ENCODE data around the gene COMMD9. TPM values are rescaled to one million over a fixed set of nuclear protein-coding genes. Genes with fewer than 3 reads are reported as not detected.

COMMD9 gene
- total and polyA plus RNA-seq, 10 of the 15 experiments (the other 5 are each of a cell fraction or from before 2014, with no cell fraction given), result 31.4 to 119 (median 56.2) TPM

- TF ChIP-seq MYC (IDR thresholded peaks at IDR 0.05; ENCODE audit: insufficient read depth, insufficient read length, insufficient replicate concordance, low read length, severe bottlenecking), result no peak
- TF ChIP-seq, protein P1, sequence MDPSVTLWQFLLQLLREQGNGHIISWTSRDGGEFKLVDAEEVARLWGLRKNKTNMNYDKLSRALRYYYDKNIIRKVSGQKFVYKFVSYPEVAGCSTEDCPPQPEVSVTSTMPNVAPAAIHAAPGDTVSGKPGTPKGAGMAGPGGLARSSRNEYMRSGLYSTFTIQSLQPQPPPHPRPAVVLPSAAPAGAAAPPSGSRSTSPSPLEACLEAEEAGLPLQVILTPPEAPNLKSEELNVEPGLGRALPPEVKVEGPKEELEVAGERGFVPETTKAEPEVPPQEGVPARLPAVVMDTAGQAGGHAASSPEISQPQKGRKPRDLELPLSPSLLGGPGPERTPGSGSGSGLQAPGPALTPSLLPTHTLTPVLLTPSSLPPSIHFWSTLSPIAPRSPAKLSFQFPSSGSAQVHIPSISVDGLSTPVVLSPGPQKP (IDR thresholded peaks at IDR 0.05; ENCODE audit: low read depth, low read length), result no peak
- no peak for TF ChIP-seq MEF2A (IDR thresholded peaks at IDR 0.05; ENCODE audit: insufficient read depth, low read depth, low read length)
These were observed 62.2 kb downstream of the COMMD9 start (continued) for GRCh38 chr11:36227044-36227443.

GRCh38 chr11:36224209-36224882 is 64.9 kb downstream of the COMMD9 start:
- no peak for ATAC-seq
- ChIA-PET CTCF (no interaction called here), RAD21 (ENCODE audit: unreplicated experiment) (interaction anchor here (0.6 to 0.7 kb wide), 2 partner anchors 88 to 599 kb away, joined by 3 read pairs; no protein-coding TSS in a partner anchor), POLR2A (interaction anchor here (0.6 kb wide), 1 partner anchor 545 kb away, joined by 4 read pairs; no protein-coding TSS in a partner anchor), SMC1A (ENCODE audit: uncharacterized antibody, unreplicated experiment) (no interaction called here)
- Histone ChIP-seq H3K36me3 (ENCODE audit: control insufficient read depth in 2 of 2, insufficient read depth in 2 of 2, low read length in 1 of 2) (no peaks in the 10 kb centered on the region), H3K4me2 (ENCODE audit: control insufficient read depth, insufficient read depth) (no peak overlapping the region), H4K20me1 (ENCODE audit: control insufficient read depth, insufficient read depth) (no peaks in the 10 kb centered on the region), H3K79me2 (ENCODE audit: control insufficient read depth, insufficient read depth, low read length) (no peaks in the 10 kb centered on the region), H3K4me3 (no peak overlapping the region), H3K27me3 (replicated peaks in 1 of 2; ENCODE audit: control insufficient read depth in 2 of 2, insufficient read depth in 2 of 2, low read length in 1 of 2) (no peaks in the 10 kb centered on the region), H3K27ac (ENCODE audit: control insufficient read depth, insufficient read depth) (no peak overlapping the region), H3K9ac (ENCODE audit: control insufficient read depth, insufficient read depth, low read length) (no peak overlapping the region), H3K9me3 (replicated peaks; ENCODE audit: control insufficient read depth, insufficient read depth, low read length) (peaks cover 2% of the 10 kb centered on the region; the same call in 1 of the 3 replicates), H3K4me1 (ENCODE audit: control insufficient read depth, insufficient read depth, low read length) (no peaks in the 10 kb centered on the region), H2AFZ (ENCODE audit: control insufficient read depth, low read depth, low read length) (no peak overlapping the region)
- BruUV-seq (replicated peaks), result no TSS peak
- WGBS (ENCODE audit: insufficient coverage, insufficient replicate concordance, low lambda C conversion rate, missing lambda C conversion rate), result 0% methylated on average over 5 of the region's 5 CpGs
- FAIRE-seq, result no peak
- DNase-seq (ENCODE audit: low read depth, low spot score), result no peak
- intact Hi-C loops (cut with micrococcal nuclease; ENCODE audit: unreplicated experiment) (no loop called here), in situ Hi-C loops (cut with MboI) (no loop called here)
- TF ChIP-seq, protein P2, sequence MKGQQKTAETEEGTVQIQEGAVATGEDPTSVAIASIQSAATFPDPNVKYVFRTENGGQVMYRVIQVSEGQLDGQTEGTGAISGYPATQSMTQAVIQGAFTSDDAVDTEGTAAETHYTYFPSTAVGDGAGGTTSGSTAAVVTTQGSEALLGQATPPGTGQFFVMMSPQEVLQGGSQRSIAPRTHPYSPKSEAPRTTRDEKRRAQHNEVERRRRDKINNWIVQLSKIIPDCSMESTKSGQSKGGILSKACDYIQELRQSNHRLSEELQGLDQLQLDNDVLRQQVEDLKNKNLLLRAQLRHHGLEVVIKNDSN (IDR thresholded peaks at IDR 0.05; ENCODE audit: borderline replicate concordance, extremely low read length, insufficient read depth, low read depth, low read length), result no peak
- TF ChIP-seq, protein P3, sequence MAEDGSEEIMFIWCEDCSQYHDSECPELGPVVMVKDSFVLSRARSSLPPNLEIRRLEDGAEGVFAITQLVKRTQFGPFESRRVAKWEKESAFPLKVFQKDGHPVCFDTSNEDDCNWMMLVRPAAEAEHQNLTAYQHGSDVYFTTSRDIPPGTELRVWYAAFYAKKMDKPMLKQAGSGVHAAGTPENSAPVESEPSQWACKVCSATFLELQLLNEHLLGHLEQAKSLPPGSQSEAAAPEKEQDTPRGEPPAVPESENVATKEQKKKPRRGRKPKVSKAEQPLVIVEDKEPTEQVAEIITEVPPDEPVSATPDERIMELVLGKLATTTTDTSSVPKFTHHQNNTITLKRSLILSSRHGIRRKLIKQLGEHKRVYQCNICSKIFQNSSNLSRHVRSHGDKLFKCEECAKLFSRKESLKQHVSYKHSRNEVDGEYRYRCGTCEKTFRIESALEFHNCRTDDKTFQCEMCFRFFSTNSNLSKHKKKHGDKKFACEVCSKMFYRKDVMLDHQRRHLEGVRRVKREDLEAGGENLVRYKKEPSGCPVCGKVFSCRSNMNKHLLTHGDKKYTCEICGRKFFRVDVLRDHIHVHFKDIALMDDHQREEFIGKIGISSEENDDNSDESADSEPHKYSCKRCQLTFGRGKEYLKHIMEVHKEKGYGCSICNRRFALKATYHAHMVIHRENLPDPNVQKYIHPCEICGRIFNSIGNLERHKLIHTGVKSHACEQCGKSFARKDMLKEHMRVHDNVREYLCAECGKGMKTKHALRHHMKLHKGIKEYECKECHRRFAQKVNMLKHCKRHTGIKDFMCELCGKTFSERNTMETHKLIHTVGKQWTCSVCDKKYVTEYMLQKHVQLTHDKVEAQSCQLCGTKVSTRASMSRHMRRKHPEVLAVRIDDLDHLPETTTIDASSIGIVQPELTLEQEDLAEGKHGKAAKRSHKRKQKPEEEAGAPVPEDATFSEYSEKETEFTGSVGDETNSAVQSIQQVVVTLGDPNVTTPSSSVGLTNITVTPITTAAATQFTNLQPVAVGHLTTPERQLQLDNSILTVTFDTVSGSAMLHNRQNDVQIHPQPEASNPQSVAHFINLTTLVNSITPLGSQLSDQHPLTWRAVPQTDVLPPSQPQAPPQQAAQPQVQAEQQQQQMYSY (CRISPR knock-in tag; IDR thresholded peaks at IDR 0.05), result no peak
- TF ChIP-seq, protein P4, sequence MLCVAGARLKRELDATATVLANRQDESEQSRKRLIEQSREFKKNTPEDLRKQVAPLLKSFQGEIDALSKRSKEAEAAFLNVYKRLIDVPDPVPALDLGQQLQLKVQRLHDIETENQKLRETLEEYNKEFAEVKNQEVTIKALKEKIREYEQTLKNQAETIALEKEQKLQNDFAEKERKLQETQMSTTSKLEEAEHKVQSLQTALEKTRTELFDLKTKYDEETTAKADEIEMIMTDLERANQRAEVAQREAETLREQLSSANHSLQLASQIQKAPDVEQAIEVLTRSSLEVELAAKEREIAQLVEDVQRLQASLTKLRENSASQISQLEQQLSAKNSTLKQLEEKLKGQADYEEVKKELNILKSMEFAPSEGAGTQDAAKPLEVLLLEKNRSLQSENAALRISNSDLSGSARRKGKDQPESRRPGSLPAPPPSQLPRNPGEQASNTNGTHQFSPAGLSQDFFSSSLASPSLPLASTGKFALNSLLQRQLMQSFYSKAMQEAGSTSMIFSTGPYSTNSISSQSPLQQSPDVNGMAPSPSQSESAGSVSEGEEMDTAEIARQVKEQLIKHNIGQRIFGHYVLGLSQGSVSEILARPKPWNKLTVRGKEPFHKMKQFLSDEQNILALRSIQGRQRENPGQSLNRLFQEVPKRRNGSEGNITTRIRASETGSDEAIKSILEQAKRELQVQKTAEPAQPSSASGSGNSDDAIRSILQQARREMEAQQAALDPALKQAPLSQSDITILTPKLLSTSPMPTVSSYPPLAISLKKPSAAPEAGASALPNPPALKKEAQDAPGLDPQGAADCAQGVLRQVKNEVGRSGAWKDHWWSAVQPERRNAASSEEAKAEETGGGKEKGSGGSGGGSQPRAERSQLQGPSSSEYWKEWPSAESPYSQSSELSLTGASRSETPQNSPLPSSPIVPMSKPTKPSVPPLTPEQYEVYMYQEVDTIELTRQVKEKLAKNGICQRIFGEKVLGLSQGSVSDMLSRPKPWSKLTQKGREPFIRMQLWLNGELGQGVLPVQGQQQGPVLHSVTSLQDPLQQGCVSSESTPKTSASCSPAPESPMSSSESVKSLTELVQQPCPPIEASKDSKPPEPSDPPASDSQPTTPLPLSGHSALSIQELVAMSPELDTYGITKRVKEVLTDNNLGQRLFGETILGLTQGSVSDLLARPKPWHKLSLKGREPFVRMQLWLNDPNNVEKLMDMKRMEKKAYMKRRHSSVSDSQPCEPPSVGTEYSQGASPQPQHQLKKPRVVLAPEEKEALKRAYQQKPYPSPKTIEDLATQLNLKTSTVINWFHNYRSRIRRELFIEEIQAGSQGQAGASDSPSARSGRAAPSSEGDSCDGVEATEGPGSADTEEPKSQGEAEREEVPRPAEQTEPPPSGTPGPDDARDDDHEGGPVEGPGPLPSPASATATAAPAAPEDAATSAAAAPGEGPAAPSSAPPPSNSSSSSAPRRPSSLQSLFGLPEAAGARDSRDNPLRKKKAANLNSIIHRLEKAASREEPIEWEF (IDR thresholded peaks at IDR 0.05; ENCODE audit: insufficient replicate concordance, low read depth, low read length), result no peak
- no peak for TF ChIP-seq BMI1 (IDR thresholded peaks at IDR 0.05; ENCODE audit: borderline replicate concordance)
